HepG2 (cell line): ENCODE measurements around the gene LIM2. TPM values are rescaled to one million over a fixed set of nuclear protein-coding genes. Genes with fewer than 3 reads are reported as not detected.

Source experiments
- AGO2 ChIP-seq: fragments of 200-400 bp; formaldehyde crosslinking; optimal IDR thresholded peaks from 2 replicates; pipeline ENCODE3; 2017; ENCODE audit warnings: mild to moderate bottlenecking, low read depth, low read length, moderate library complexity
- ARID5B ChIP-seq: IDR thresholded peaks from 2 replicates; pipeline ENCODE4 v1.4.0; 2020; ENCODE audit warnings: mild to moderate bottlenecking, missing genetic modification reagents
- FOXA1 ChIP-seq, 2 experiments: fragments of 450-650 bp in 1 of 2; sonication (generic) in 1 of 2; formaldehyde crosslinking in 1 of 2; IDR thresholded peaks; 2 replicates each; pipeline versions ENCODE4 v1.4.0 to v1.6.1; 2016 to 2020; ENCODE audit warnings: missing genetic modification reagents in 1 of 2
- HMGA1 ChIP-seq: sonication (generic); formaldehyde crosslinking; conservative IDR thresholded peaks from 2 replicates; pipeline ENCODE4 v1.4.0; 2020; ENCODE audit warnings: missing genetic modification reagents
- KAT8 ChIP-seq: IDR thresholded peaks from 2 replicates; pipeline ENCODE4 v1.6.1; 2016; ENCODE audit warnings: missing genetic modification reagents, missing compliant biosample characterization
- PCBP2 ChIP-seq: fragments of 200-400 bp; formaldehyde crosslinking; optimal IDR thresholded peaks from 2 replicates; pipeline ENCODE3; 2018; ENCODE audit warnings: low read length, low read depth; ENCODE audit not compliant: poor library complexity, severe bottlenecking
- RARA ChIP-seq: IDR thresholded peaks from 2 replicates; pipeline ENCODE4 v1.6.1; 2016; ENCODE audit warnings: missing genetic modification reagents, missing compliant biosample characterization
- RCOR2 ChIP-seq: IDR thresholded peaks from 2 replicates; pipeline ENCODE4 v1.6.1; 2016; ENCODE audit warnings: missing biosample characterization, missing genetic modification reagents
- TBL1XR1 ChIP-seq: fragments of 150-350 bp; IDR thresholded peaks from 2 replicates; pipeline ENCODE4 v1.6.1; 2014; ENCODE audit warnings: borderline replicate concordance, low read length; ENCODE audit not compliant: partially characterized antibody
- TFDP2 ChIP-seq: sonication (generic); formaldehyde crosslinking; IDR thresholded peaks from 2 replicates; pipeline ENCODE4 v1.4.0; 2020; ENCODE audit warnings: missing genetic modification reagents
- USF2 ChIP-seq, 2 experiments: sonication (generic) in 1 of 2; formaldehyde crosslinking in 1 of 2; IDR thresholded peaks; 2 replicates each; pipeline versions ENCODE4 v1.5.1 to v1.6.1; 2011 to 2020; ENCODE audit warnings: borderline replicate concordance in 1 of 2, low read depth in 1 of 2, low read length in 1 of 2, mild to moderate bottlenecking in 1 of 2, missing genetic modification reagents in 1 of 2, moderate library complexity in 1 of 2
- ZNF501 ChIP-seq: sonication (generic); formaldehyde crosslinking; IDR thresholded peaks from 2 replicates; pipeline ENCODE4 v1.5.1; 2020; ENCODE audit warnings: mild to moderate bottlenecking, moderate library complexity, missing genetic modification reagents
- polyA plus RNA-seq, 8 experiments: library from polyadenylated mRNA; depleted of rRNA in 3 of 8; stranded (reverse) in 7 of 8; unstranded in 1 of 8; fragments of >200 nt; fragmentation: Illumina TruSeq in 4 of 8; extraction: Trizol in 4 of 8; gene quantifications; 2 replicates each; pipeline versions ENCODE4 v1.2.1 to v1.2.3, GENCODE V29; 2011 to 2016; ENCODE audit warnings: low read depth in 4 of 8, missing spikeins in 1 of 8, mixed read lengths in 1 of 8; ENCODE audit not compliant: insufficient read depth in 1 of 8
- total RNA-seq, 5 experiments: library from RNA; depleted of rRNA; stranded (reverse); fragments of >200 nt; fragmentation: Illumina TruSeq; extraction: Trizol; gene quantifications; 2 replicates each; pipeline ENCODE4 v1.2.3, GENCODE V29; 2016; ENCODE audit warnings: low read depth in 1 of 5
- TF ChIP-seq, protein P1 (sequence below): IDR thresholded peaks from 2 replicates; pipeline ENCODE4 v1.6.1; 2016; ENCODE audit warnings: low read depth, missing genetic modification reagents, missing compliant biosample characterization

The LIM2 gene
- total and polyA plus RNA-seq, 2 of the 13 experiments (the other 11 are each of a cell fraction or from before 2014, with no cell fraction given), result 1.3 TPM; not detected in 1

DNA sequence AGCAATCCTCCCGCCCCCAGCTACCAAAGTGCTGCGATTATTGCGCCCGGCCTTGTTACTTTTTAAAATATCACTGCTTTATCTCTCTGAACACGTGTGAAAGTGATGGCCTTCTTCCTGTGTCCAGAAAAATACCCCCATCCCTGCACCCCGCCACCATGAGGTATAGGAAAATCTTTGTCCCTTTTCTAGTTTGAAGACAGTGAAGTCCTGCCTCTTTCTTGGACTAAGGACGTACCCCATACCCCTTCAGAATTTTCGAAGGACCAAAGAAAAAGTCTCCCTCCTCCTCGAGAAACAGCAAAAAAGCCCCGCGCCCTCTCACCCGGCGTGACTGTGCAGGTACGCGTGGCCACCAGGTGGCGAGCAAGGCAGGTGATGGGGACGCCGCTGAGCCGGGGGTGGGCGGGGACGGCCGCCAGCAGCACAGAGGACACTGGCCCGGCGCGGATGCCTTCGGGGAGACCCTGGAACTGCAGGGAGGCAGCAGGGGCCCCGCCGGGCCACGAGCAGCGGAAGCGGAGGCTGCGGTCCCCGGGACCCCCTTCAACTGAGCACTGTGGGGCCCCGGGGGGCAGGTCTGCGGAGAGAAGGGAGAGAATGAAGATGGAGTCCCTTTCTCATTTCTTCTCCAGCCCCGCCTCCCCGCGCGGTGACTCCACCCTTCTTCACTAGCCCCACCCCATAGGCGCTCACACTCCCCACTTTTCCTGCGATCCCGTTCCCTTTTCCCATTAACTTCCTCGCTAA, 49.0 kb downstream of the LIM2 start (continued):
- TF ChIP-seq TBL1XR1 (no peak), AGO2 (peak; percentile 76), ZNF501 (CRISPR knock-in tag) (peak; percentile 79), RCOR2 (CRISPR knock-in tag) (no peak), KAT8 (CRISPR knock-in tag) (0 out of 2 replicates have a peak, but pooled peaks have one; percentile 12), FOXA1 (IDR thresholded peaks at IDR 0.05) (no peak), FOXA1 (CRISPR knock-in tag; IDR thresholded peaks at IDR 0.05) (no peak), TFDP2 (CRISPR knock-in tag) (no peak), HMGA1 (CRISPR knock-in tag) (no peak), RARA (0 out of 2 replicates have a peak, but pooled peaks have one; percentile 5), ARID5B (CRISPR knock-in tag) (0 out of 2 replicates have a peak, but pooled peaks have one; percentile 13), USF2 (IDR thresholded peaks at IDR 0.05; ENCODE audit: low read depth, low read length) (no peak), USF2 (CRISPR knock-in tag; IDR thresholded peaks at IDR 0.05; ENCODE audit: borderline replicate concordance) (no peak), PCBP2 (no peak)
- TF ChIP-seq, protein P1, sequence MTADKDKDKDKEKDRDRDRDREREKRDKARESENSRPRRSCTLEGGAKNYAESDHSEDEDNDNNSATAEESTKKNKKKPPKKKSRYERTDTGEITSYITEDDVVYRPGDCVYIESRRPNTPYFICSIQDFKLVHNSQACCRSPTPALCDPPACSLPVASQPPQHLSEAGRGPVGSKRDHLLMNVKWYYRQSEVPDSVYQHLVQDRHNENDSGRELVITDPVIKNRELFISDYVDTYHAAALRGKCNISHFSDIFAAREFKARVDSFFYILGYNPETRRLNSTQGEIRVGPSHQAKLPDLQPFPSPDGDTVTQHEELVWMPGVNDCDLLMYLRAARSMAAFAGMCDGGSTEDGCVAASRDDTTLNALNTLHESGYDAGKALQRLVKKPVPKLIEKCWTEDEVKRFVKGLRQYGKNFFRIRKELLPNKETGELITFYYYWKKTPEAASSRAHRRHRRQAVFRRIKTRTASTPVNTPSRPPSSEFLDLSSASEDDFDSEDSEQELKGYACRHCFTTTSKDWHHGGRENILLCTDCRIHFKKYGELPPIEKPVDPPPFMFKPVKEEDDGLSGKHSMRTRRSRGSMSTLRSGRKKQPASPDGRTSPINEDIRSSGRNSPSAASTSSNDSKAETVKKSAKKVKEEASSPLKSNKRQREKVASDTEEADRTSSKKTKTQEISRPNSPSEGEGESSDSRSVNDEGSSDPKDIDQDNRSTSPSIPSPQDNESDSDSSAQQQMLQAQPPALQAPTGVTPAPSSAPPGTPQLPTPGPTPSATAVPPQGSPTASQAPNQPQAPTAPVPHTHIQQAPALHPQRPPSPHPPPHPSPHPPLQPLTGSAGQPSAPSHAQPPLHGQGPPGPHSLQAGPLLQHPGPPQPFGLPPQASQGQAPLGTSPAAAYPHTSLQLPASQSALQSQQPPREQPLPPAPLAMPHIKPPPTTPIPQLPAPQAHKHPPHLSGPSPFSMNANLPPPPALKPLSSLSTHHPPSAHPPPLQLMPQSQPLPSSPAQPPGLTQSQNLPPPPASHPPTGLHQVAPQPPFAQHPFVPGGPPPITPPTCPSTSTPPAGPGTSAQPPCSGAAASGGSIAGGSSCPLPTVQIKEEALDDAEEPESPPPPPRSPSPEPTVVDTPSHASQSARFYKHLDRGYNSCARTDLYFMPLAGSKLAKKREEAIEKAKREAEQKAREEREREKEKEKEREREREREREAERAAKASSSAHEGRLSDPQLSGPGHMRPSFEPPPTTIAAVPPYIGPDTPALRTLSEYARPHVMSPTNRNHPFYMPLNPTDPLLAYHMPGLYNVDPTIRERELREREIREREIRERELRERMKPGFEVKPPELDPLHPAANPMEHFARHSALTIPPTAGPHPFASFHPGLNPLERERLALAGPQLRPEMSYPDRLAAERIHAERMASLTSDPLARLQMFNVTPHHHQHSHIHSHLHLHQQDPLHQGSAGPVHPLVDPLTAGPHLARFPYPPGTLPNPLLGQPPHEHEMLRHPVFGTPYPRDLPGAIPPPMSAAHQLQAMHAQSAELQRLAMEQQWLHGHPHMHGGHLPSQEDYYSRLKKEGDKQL (CRISPR knock-in tag), result no peak
